HG02938 (cell line): ENCODE results near the gene EPHA6.

Source experiments
- ATAC-seq: cut with Tn5 transposase; IDR thresholded peaks from one replicate; pipeline ENCODE4 v1.9.1; 2021; ENCODE audit warnings: mild to moderate bottlenecking, moderate library complexity; ENCODE audit not compliant: unreplicated experiment

Gene EPHA6

GRCh38 chr3:97148931-97149330 lies 334.5 kb downstream of the EPHA6 start:
- no peak for ATAC-seq

DNA sequence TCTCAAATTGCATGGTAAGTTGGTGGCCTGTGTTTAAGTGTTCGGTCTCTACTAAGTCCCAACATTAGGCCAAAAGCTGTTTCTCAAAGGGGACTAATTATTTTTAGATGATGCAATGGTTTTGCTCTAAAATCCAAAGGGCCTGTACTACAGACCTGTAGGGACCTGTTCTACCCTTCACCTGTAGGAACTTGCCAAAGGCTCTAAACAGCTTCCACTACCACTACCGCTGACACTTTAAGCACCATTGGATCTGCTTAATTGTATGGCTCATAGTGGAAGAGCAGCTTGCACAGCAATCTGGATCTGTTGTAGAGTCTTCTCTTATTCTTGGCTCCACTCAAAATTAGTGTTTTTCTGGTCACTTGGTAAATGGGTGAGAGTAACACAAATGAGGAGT lies 346.8 kb downstream of the EPHA6 start:
- no peak for ATAC-seq

DNA sequence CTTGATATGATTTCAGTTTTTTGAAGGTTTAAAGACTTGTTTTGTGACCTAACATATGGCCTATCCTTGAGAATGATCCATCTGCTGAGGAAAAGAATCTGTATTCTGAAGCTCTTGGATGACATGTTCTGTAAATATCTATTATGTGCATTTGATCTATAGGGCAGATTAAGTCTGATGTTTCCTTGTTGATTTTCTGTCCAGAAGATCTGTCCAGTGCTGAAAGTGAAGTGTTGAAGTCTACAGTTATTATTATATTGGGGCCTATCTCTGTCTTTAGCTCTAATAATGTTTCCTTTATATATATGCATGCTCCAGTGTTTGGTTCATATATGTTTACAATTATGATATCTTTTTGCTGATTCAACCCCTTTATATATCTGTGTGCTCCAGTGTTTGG lies 362.8 kb downstream of the EPHA6 start:
- ATAC-seq: no peak

DNA sequence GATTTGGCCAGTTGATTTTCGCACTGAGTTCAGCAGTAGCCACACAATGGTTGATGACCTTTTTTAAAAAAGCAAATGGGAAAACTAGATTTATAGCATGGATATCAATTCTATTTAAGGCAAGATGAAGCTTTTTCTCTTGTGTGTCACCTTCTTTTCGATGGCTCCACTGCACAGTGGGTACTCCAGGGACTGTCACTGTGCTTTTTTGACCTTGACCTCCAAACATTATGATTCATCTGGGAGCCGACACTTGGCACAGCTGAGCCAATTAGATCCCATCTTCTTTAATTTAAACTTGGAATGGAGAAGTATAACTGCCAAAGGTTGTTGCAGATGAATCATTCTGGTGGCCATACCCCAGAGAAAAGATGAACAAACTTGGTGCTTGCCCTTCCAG lies 367.3 kb downstream of the EPHA6 start:
- no peak for ATAC-seq

- no peak for ATAC-seq
Observed at GRCh38 chr3:97187771-97188170, 373.4 kb downstream of the EPHA6 start.

GRCh38 chr3:97189835-97190234 lies 375.4 kb downstream of the EPHA6 start:
- ATAC-seq: no peak

GRCh38 chr3:97197083-97197482 lies 382.7 kb downstream of the EPHA6 start:
- ATAC-seq: no peak

DNA sequence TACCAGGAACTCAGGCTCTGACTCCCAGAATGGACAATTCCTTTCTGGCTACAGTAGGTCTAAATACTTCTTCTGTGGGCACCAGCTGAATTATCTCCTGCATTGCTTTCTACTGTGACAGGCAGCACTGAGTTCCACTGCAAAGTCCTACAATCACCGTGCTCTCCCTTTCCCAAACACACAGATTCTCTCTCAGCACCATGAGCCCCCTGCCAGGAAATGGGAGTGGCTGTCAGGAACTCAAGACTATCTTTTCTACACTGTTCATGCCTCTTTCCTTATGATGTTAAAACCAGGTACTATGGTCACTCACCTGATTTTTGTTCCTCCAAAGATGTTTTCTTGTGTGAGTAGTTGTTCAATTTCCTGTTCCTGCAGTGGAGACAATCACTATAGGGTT lies 383.4 kb downstream of the EPHA6 start:
- no peak for ATAC-seq

- no peak for ATAC-seq
Observed at GRCh38 chr3:97200387-97200786, 386.0 kb downstream of the EPHA6 start.

- no peak for ATAC-seq
Observed at GRCh38 chr3:97201814-97202213, 387.4 kb downstream of the EPHA6 start.

DNA sequence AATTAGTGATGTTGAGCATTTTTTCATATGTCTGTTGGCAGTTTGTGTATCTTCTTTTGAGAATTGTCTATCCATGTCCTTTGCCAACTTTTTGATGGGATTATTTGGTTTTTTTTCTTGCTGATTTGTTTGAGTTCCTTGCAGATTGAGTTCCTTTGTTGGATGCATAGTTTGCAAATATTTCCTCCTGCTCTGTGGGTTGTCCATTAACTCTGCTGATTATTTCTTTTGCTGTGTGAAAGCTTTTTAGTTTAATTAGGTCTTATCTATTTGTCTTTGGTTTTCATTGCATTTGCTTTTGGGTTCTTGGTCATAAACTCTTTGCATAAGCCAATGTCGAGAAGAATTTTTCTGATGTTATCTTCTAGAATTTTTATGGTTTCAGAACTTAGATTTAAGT lies 414.6 kb downstream of the EPHA6 start:
- no peak for ATAC-seq

DNA sequence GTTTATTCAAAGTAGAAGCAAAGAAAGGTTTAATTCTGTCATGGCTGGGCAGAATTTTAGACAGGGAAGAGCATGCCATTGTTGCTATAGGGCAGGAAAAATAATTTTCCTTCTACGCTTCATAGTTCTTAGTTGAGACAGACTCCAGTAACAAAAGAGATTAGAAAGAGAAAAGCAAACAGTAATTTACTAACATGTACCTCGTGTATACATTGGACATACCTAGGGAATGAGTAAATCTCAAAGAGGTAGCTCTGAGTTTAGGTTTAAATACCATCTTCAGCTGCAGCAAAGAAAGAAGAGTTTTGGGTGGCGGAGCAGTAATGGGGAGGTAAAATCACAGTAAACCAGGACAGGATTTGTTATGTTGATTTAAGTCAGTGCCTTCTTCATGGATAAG lies 416.1 kb downstream of the EPHA6 start:
- no peak for ATAC-seq

GRCh38 chr3:97232393-97233034 lies 418.1 kb downstream of the EPHA6 start:
- ATAC-seq: no peak

DNA sequence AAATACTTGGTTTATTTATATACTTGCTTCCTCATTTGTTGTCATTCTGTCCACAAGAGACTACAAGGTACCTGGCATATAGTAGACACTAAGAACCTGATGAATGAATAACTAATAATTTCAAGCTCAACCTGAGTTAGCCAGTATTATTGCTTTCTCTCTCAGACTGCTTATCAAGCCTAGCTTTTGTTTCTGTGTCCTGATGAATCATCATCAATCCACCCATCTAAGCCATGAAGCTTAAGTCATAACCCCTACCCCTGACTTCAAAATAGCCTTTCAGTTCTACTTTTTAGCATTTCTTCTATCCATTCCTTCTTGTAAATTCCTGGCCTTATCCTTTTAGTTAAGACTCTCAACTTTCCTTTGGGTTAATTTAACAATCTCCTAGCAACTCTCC lies 420.8 kb downstream of the EPHA6 start:
- no peak for ATAC-seq

DNA sequence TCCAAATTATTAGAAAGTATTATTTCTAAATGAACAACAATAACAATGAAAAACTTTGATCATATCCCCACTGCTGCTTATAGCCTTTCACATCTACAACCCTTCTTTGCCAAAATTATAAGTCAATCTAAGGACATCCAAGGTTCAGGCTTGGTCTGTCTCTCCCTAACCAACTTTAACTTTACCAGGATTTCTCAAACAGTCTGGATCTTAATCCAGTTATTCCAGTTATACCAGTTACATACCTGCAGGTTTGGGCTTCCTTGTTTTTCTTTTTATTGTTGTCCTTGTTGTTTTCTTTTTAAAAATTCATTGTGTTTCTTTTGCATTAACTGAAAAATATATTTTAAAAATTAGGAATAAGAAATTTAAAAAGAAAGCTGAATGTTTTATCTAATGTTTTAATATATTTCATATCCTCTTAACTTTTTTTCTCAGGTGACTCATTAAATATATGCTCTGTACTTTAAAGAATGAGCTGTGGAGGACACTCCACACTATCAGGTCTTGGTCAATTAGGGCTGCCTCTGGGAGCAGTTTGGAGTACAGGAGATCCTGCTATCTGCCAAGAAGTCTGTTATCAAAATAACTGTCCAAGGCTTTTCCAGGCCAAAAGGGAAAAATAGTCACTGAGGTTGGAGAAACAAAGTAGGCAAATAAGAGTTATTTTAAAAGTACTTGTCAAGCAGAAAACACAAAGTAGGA lies 421.4 kb downstream of the EPHA6 start:
- ATAC-seq: no peak

- no peak for ATAC-seq
Observed at GRCh38 chr3:97241417-97241816, 427.0 kb downstream of the EPHA6 start.

DNA sequence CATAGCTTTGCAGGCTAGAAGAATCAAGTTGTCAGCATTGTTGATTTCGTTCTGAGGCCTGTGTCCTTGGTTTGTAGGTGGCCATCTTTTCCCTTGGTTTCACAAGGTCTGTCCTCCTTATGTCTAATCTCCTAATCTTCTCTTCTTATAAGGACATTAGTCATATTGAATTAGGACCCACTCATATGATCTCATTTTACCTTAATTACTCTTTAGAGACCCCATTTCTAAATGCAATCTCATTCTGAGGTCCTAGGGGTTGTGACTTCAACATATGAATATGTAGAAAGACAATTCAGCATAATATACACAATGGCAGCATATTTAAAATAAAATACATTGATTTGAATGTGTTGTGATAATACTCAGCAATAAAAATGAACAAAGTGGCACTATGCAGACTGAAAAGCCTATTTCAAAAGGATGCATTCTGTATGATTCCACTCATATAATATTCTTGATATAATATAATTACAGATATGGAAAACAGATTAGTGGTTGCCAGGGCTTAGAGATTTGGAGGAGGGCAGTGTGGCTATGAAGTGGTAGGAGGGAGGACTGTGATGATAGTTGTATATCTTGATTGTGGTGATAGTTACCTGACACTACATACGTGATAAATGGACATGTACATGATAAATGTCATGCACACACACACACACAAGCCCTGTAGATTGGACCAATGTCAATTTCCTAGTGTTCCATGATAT lies 431.0 kb downstream of the EPHA6 start:
- ATAC-seq: no peak

GRCh38 chr3:97256060-97256459 lies 441.7 kb downstream of the EPHA6 start:
- ATAC-seq: no peak

GRCh38 chr3:97257942-97258697 lies 443.7 kb downstream of the EPHA6 start:
- ATAC-seq: no peak

DNA sequence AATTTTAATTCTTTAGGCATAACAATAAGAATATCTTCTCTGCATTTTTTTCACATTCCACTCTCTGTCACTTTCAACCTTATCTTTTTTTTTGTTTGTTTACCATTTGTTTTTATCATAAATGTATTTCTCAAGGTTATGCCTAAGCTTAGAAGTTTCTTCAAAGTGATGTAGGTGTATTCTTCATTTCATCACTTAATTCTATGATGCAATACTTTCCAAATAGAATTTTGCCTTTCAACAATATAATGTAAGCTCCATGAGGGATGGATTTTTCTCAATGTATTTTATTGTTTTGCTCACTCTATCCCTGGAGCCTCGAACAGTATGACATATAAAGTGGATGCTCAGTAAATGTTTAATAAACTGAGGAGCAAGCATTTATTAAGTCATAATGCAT lies 444.9 kb downstream of the EPHA6 start:
- no peak for ATAC-seq

DNA sequence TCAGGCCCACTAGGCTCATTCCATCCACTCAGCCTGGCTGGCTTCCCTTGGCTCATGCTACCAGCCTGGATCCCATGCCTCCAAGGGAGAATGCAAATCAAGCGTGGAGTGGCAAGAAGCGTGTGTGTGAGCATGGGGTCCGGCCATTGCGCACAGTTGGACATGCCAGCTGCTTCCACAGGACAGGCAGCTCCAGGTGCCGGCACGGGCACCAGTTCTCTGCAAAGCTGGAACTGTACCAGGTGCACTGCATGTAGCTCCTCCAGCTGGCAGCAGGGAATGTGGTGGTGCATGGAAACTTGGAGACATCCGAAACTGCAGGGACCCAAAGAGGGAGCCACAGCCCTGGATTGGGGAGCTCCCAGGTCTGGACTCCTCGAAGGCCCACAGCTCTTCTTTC lies 449.8 kb downstream of the EPHA6 start:
- no peak for ATAC-seq
